HCT116 (cell line): ENCODE measurements around the gene WRAP53. TPM values are rescaled to one million over a fixed set of nuclear protein-coding genes. Genes with fewer than 3 reads are reported as not detected.

ENCODE experiments used
- ATAC-seq: fragments of 200-7000 bp; cut with Tn5 transposase; 2 replicates; pipeline ENCODE4 v1.9.1; 2020; ENCODE audit warnings: mild to moderate bottlenecking, moderate library complexity
- BruUV-seq: library from RNA; stranded (reverse); fragments of 400-500 nt; replicated peaks from 2 replicates; lab custom pipeline; 2021; lab: Mats Ljungman, UMichigan
- CTCF ChIA-PET: fragments of 300-600 bp; sonication (Branson Sonifier 250); formaldehyde crosslinking; loops from one replicate; lab custom pipeline; 2021; ENCODE audit warnings: antibody characterized with exemption; lab: Charles Lee
- POLR2A ChIA-PET: fragments of 300-600, 350-600 bp; sonication (Branson Sonifier 250); formaldehyde crosslinking; loops from one replicate; lab custom pipeline; 2021; ENCODE audit warnings: antibody characterized with exemption; lab: Charles Lee
- RAD21 ChIA-PET, 2 experiments: fragments of 300-600 bp; sonication (Branson Sonifier 250); formaldehyde crosslinking; loops; one replicate each; lab custom pipeline; 2023; ENCODE audit warnings: low total read pairs in 2 of 2; ENCODE audit not compliant: uncharacterized antibody in 2 of 2, unreplicated experiment in 2 of 2, low non-redundant PET in 1 of 2; lab: Charles Lee
- DNase-seq: peaks from one replicate; pipeline ENCODE4 v3.0.0-alpha.2; 2010; ENCODE audit warnings: low read depth, low spot score
- H2AFZ ChIP-seq: fragments of 200-600 bp; shearing (Covaris generic), sonication (generic); 2 replicates; pipeline ENCODE4 v1.6.1; 2017; ENCODE audit warnings: low read depth, mixed run types, mixed read lengths, antibody characterized with exemption, low read length; ENCODE audit not compliant: poor library complexity, severe bottlenecking
- H3K27ac ChIP-seq: 2 replicates; pipeline ENCODE4 v1.5.1; 2012; ENCODE audit warnings: low read depth, low read length
- H3K27me3 ChIP-seq: fragments of 200-600 bp; sonication (generic); 2 replicates; pipeline ENCODE4 v1.6.1; 2016; ENCODE audit warnings: mixed run types, low read length, mixed read lengths; ENCODE audit not compliant: insufficient read depth
- H3K36me3 ChIP-seq, 2 experiments: fragments of 200-500 bp in 1 of 2; fragments of 200-600 bp in 1 of 2; sonication (Bioruptor generic) in 1 of 2; sonication (generic) in 1 of 2; 2 replicates each; pipeline versions ENCODE4 v1.5.1 to v1.6.1; 2014 to 2016; ENCODE audit warnings: low read length in 2 of 2, inconsistent platforms in 1 of 2, mixed read lengths in 1 of 2, mixed run types in 1 of 2; ENCODE audit not compliant: insufficient read depth in 2 of 2, control insufficient read depth in 1 of 2
- H3K4me1 ChIP-seq, 2 experiments: fragments of 200-600 bp in 1 of 2; sonication (generic) in 1 of 2; 2 replicates each; pipeline versions ENCODE4 v1.5.1 to v1.6.1; 2012 to 2017; ENCODE audit warnings: low read length in 2 of 2, inconsistent platforms in 1 of 2, mild to moderate bottlenecking in 1 of 2, mixed read lengths in 1 of 2, mixed run types in 1 of 2, moderate library complexity in 1 of 2; ENCODE audit not compliant: insufficient read depth in 2 of 2, control insufficient read depth in 1 of 2
- H3K4me2 ChIP-seq: fragments of 200-600 bp; sonication (generic); 2 replicates; pipeline ENCODE4 v1.6.1; 2017; ENCODE audit warnings: mixed run types, low read length, mixed read lengths
- H3K4me3 ChIP-seq, 2 experiments: fragments of 200-600 bp in 1 of 2; sonication (generic) in 1 of 2; replicated peaks in 1 of 2; 2 replicates each; pipeline ENCODE4 v1.5.1; 2011 to 2016; ENCODE audit warnings: low read length in 2 of 2, control low read depth in 1 of 2, low read depth in 1 of 2, mild to moderate bottlenecking in 1 of 2, mixed read lengths in 1 of 2, mixed run types in 1 of 2
- H3K79me2 ChIP-seq: fragments of 200-600 bp; sonication (generic); 2 replicates; pipeline ENCODE4 v1.6.1; 2017; ENCODE audit warnings: mild to moderate bottlenecking, mixed run types, low read length, moderate library complexity, mixed read lengths; ENCODE audit not compliant: insufficient read depth
- H3K9ac ChIP-seq: fragments of 200-600 bp; sonication (generic); 2 replicates; pipeline ENCODE4 v1.6.1; 2016; ENCODE audit warnings: low read length, mixed read lengths
- H3K9me2 ChIP-seq: fragments of 200-600 bp; sonication (generic), shearing (Covaris generic); 2 replicates; pipeline ENCODE4 v1.6.1; 2017; ENCODE audit warnings: mixed run types, mild to moderate bottlenecking, moderate library complexity; ENCODE audit not compliant: insufficient read depth
- H3K9me3 ChIP-seq, 2 experiments: fragments of 200-500 bp in 1 of 2; fragments of 200-600 bp in 1 of 2; sonication (Bioruptor generic) in 1 of 2; sonication (generic) in 1 of 2; 2 replicates each; pipeline ENCODE4 v1.6.1; 2014 to 2017; ENCODE audit warnings: low read length in 2 of 2, mixed read lengths in 2 of 2, inconsistent platforms in 1 of 2, low read depth in 1 of 2, mild to moderate bottlenecking in 1 of 2, mixed run types in 1 of 2, moderate library complexity in 1 of 2; ENCODE audit not compliant: control insufficient read depth in 1 of 2, insufficient read depth in 1 of 2
- H4K20me1 ChIP-seq: fragments of 200-600 bp; sonication (generic), shearing (Covaris generic); 2 replicates; pipeline ENCODE4 v1.6.1; 2017; ENCODE audit warnings: mixed run types, mild to moderate bottlenecking, moderate library complexity; ENCODE audit not compliant: insufficient read depth
- CBX3 ChIP-seq: IDR thresholded peaks from 2 replicates; pipeline ENCODE4 v1.6.1; 2012; ENCODE audit warnings: low read depth
- EGR1 ChIP-seq: IDR thresholded peaks from 2 replicates; pipeline ENCODE4 v1.6.1; 2012; ENCODE audit warnings: low read depth
- EZH2 ChIP-seq: fragments of 200-600 bp; sonication (generic); IDR thresholded peaks from 2 replicates; pipeline ENCODE4 v1.6.1; 2017; ENCODE audit warnings: antibody characterized with exemption, mixed run types
- EZH2phosphoT487 ChIP-seq: fragments of 200-600 bp; IDR thresholded peaks from 2 replicates; pipeline ENCODE4 v1.6.1; 2018; ENCODE audit warnings: antibody characterized with exemption, borderline replicate concordance
- FOSL1 ChIP-seq: IDR thresholded peaks from 2 replicates; pipeline ENCODE4 v1.6.1; 2012; ENCODE audit warnings: low read depth
- JUND ChIP-seq: IDR thresholded peaks from 2 replicates; pipeline ENCODE4 v1.6.1; 2012
- POLR2AphosphoS5 ChIP-seq: IDR thresholded peaks from 2 replicates; pipeline ENCODE4 v1.6.1; 2011; ENCODE audit warnings: mild to moderate bottlenecking, low read depth, low read length, moderate library complexity
- SIN3A ChIP-seq: IDR thresholded peaks from 2 replicates; pipeline ENCODE4 v1.6.1; 2012; ENCODE audit warnings: low read depth
- TCF7L2 ChIP-seq: IDR thresholded peaks from 2 replicates; pipeline ENCODE4 v1.7.0; 2011; ENCODE audit warnings: borderline replicate concordance, inconsistent platforms; ENCODE audit not compliant: insufficient read depth, insufficient read length; ENCODE audit errors: extremely low read depth
- YY1 ChIP-seq: IDR thresholded peaks from 2 replicates; pipeline ENCODE4 v1.6.1; 2011; ENCODE audit warnings: low read length, low read depth, moderate library complexity, mild to moderate bottlenecking; ENCODE audit not compliant: insufficient replicate concordance; ENCODE audit errors: extremely low read depth
- ZFX ChIP-seq: fragments of 450-650 bp; IDR thresholded peaks from 2 replicates; pipeline ENCODE4 v1.6.1; 2017
- ZNF274 ChIP-seq: fragments of 200-500 bp; sonication (Bioruptor generic); IDR thresholded peaks from 2 replicates; pipeline ENCODE4 v1.6.1; 2014; ENCODE audit warnings: mild to moderate bottlenecking, low read depth, low read length, inconsistent platforms
- intact Hi-C: fragments of 100-400 bp; cut with micrococcal nuclease; formaldehyde crosslinking; loops from 2 replicates; pipeline ENCODE4 v1.10.0; 2022
- total RNA-seq: library from RNA; stranded (reverse); gene quantifications from one replicate; pipeline ENCODE4 v1.2.1, GENCODE V29; 2021; ENCODE audit not compliant: unreplicated experiment
- TF ChIP-seq, protein P1 (sequence below): IDR thresholded peaks from 2 replicates; pipeline ENCODE4 v1.6.1; 2012

Gene WRAP53
- total RNA-seq, 1 experiment from 2014 or later, result 28.8 TPM

DNA sequence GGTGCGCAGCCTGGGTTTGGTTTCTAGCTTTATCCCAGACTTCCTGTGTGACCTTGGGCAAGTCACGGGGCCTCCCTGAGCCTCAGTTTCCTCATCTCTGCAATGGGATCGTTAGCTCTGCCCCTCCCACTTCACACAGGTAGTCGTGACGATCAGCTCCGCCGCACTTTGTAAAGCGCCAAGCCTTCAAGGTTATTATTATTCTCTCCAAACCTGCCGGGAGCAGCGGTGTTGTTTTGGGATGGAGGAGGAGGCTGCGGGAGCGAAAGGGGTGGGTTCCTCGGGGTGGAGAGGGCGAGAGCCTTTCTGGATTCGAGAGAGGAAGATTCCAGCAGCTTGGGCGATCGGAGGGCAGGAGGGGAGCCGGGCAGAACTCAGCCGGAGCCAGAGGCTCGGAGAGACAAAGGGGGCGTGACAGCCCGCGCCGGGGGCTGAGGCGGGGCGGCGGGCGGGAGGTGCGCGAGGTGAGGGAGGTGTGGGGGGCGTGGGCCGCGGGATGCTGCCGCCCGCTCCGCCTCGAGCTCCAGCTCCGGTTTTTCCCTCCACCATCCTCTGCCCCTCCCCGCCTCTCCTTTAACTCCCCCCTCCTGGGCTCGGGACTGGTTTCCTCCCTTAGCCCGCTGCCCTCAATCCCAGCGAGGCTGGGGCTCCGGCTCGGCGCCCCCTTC, 16.5 kb downstream of the WRAP53 start, which contains the start of gene EFNB3:
EFNB3 (plus strand) TSS at position 602 of the 668 bp plus-strand sequence. CDS start 397 bp downstream, outside the sequence.
- Histone ChIP-seq H3K4me3 (no peak within 1 kb of the TSS), H3K4me1 (peaks cover 0 to 10% of the 10 kb centered on the region in 2 experiments; a peak in 1 of 4 replicates), H2AFZ (no peak within 1 kb of the TSS), H3K9me3 (no peaks in the 10 kb centered on the region), H3K27me3 (no peaks in the 10 kb centered on the region), H3K9ac (no peak within 1 kb of the TSS), H4K20me1 (no peaks in the 10 kb centered on the region), H3K36me3 (peaks cover 3 to 5% of the 10 kb centered on the region in 2 experiments; a peak in 1 of 4 replicates), H3K9me2 (no peaks in the 10 kb centered on the region), H3K79me2 (no peaks in the 10 kb centered on the region), H3K4me2 (no peak within 1 kb of the TSS), H3K27ac (no peak within 1 kb of the TSS)
- intact Hi-C loops, result no loop called here
- POLR2A ChIA-PET, result interaction anchor here (1.2 kb wide), 1 partner anchor 18 kb away, joined by 4 read pairs; the partner anchor contains the start of gene TP53
- RAD21 ChIA-PET, result no interaction called here
- ATAC-seq (no peak), DNase-seq (no peak)
- BruUV-seq, result no TSS peak
- CTCF ChIA-PET, result no interaction called here
- no peak for TF ChIP-seq EGR1
- no peak for TF ChIP-seq JUND
- TF ChIP-seq EZH2phosphoT487, result no peak
- no peak for TF ChIP-seq SIN3A
- TF ChIP-seq FOSL1, result no peak
- TF ChIP-seq TCF7L2, result no peak
- TF ChIP-seq CBX3, result no peak
- no peak for TF ChIP-seq ZNF274
- TF ChIP-seq POLR2AphosphoS5, result no peak
- no peak for TF ChIP-seq YY1
- no peak for TF ChIP-seq EZH2
- TF ChIP-seq ZFX, result no peak
- TF ChIP-seq, protein P1, sequence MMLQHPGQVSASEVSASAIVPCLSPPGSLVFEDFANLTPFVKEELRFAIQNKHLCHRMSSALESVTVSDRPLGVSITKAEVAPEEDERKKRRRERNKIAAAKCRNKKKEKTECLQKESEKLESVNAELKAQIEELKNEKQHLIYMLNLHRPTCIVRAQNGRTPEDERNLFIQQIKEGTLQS, result no peak
